ENCODE results near the gene CCDC183. TPM values are rescaled to one million over a fixed set of nuclear protein-coding genes. Genes with fewer than 3 reads are reported as not detected.

Gene CCDC183
- total and polyA plus RNA-seq, 10 of the 15 experiments (the other 5 are each of a cell fraction or from before 2014, with no cell fraction given), result 0.04 to 1.2 (median 0.55) TPM; not detected in 5

DNA sequence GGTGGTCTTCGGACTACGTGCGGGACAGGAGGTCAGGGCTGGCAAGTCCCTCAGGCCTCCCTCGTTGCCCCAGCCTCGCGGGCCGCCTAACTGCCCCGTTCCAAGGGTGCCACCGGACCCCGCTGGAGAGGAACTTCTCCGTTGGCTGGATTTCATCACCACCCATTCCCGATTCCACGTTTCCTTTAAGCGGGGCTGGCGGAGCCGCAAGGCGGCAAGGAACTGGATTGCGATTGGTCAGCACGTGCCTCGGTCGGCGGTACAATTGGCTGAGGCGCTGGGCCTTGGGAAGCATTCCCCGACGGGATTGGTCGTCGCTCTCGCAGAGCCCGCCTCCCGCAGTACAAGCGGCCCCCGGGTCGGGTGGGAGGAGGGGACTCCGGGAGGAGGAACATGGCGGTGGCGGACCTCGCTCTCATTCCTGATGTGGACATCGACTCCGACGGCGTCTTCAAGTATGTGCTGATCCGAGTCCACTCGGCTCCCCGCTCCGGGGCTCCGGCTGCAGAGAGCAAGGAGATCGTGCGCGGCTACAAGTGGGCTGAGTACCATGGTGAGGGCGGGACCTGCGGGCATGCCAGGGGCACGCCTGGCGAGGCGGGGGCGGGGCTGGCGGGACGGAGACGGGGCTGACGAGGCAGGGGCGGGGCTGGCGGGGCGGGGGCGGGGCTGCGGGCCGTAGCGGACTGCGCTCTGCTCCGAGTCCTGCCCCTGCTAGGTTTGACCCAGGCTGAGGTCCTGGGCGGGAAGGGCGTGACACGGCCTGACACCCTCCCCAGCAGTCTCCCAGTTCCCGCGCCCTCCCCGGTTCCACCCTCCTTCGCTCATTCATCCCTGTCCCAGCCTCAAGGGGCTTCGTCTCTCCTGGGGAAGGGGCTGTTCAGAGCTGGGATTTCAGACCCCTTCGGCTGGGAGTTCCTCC lies 53.2 kb downstream of the CCDC183 start, which contains the start of gene PHPT1:
TSS of gene PHPT1 (plus strand) at position 372 of the 922 bp plus-strand sequence. CDS start at position 394, 22 bp downstream.
- Histone ChIP-seq H3K27me3 (replicated peaks in 1 of 2; ENCODE audit: control insufficient read depth in 2 of 2, insufficient read depth in 2 of 2, low read length in 1 of 2) (no peaks in the 10 kb centered on the region; a peak in 1 of 4 replicates), H3K4me3 (peak within 1 kb of the TSS; percentile 80), H3K9me3 (replicated peaks; ENCODE audit: control insufficient read depth, insufficient read depth, low read length) (peaks cover 4% of the 10 kb centered on the region; the same call in 1 of the 3 replicates), H4K20me1 (ENCODE audit: control insufficient read depth, insufficient read depth) (no peaks in the 10 kb centered on the region; the same call in 1 of the 2 replicates), H2AFZ (ENCODE audit: control insufficient read depth, low read depth, low read length) (peak within 1 kb of the TSS; percentile 91), H3K27ac (ENCODE audit: control insufficient read depth, insufficient read depth) (peak within 1 kb of the TSS; percentile 81), H3K79me2 (ENCODE audit: control insufficient read depth, insufficient read depth, low read length) (peaks cover 10% of the 10 kb centered on the region; the same call in 1 of the 2 replicates), H3K4me1 (ENCODE audit: control insufficient read depth, insufficient read depth, low read length) (peaks cover 7% of the 10 kb centered on the region), H3K4me2 (ENCODE audit: control insufficient read depth, insufficient read depth) (peak within 1 kb of the TSS; percentile 96), H3K9ac (ENCODE audit: control insufficient read depth, insufficient read depth, low read length) (peak within 1 kb of the TSS; percentile 58), H3K36me3 (ENCODE audit: control insufficient read depth in 2 of 2, insufficient read depth in 2 of 2, low read length in 1 of 2) (peaks cover 4 to 8% of the 10 kb centered on the region in 2 experiments; a peak in 3 of 4 replicates)
- BruUV-seq (replicated peaks), result no TSS peak
- ChIA-PET CTCF (interaction anchor here (0.6 to 2.2 kb wide), 3 partner anchors 37 to 150 kb away, joined by 3 to 7 read pairs (median 5); partner anchors contain the start of gene TRAF2), SMC1A (ENCODE audit: uncharacterized antibody, unreplicated experiment) (no interaction called here), POLR2A (interaction anchor here (1.0 kb wide), 2 partner anchors 35 to 41 kb away, joined by 3 read pairs; no protein-coding TSS in a partner anchor), RAD21 (ENCODE audit: unreplicated experiment) (interaction anchor here (1.3 kb wide), 1 partner anchor 53 kb away, joined by 3 read pairs; no protein-coding TSS in a partner anchor)
- ATAC-seq, result peak; percentile 91
- peak; percentile 92 for DNase-seq (ENCODE audit: low read depth, low spot score)
- peak; percentile 99 for FAIRE-seq
- 1% methylated on average over 62 of the region's 77 CpGs for WGBS (ENCODE audit: insufficient coverage, insufficient replicate concordance, low lambda C conversion rate, missing lambda C conversion rate)
- in situ Hi-C loops (cut with MboI), result no loop called here
- intact Hi-C loops (cut with micrococcal nuclease; ENCODE audit: unreplicated experiment), result loop anchor here (2.0 to 5.0 kb wide), 3 partner anchors 33 to 188 kb away; partner anchors contain the start of gene TMEM141
- TF ChIP-seq RB1 (IDR thresholded peaks at IDR 0.05; ENCODE audit: borderline replicate concordance) (peak; percentile 85; the same call in 1 of the 2 replicates), BHLHE40 (IDR thresholded peaks at IDR 0.05; ENCODE audit: borderline replicate concordance in 1 of 2, low read depth in 2 of 2, low read length in 1 of 2) (peak; percentile 87 to 97), BACH1 (IDR thresholded peaks at IDR 0.05; ENCODE audit: borderline replicate concordance) (peak; percentile 82; the same call in 1 of the 2 replicates), YBX1 (IDR thresholded peaks at IDR 0.05) (no peak), TBL1XR1 (IDR thresholded peaks at IDR 0.05; ENCODE audit: low read depth, low read length) (no peak), CBFB (IDR thresholded peaks at IDR 0.05; ENCODE audit: low read depth) (no peak), NR2C2 (IDR thresholded peaks at IDR 0.05; ENCODE audit: borderline replicate concordance, control insufficient read depth, insufficient read length, low read depth) (no peak), NR2F1 (conservative IDR thresholded peaks at IDR 0.05) (no peak), SP1 (IDR thresholded peaks at IDR 0.05; ENCODE audit: low read depth, low read length) (peak; percentile 100), NBN (IDR thresholded peaks at IDR 0.05) (0 out of 2 replicates have a peak, but pooled peaks have one; percentile 44), RAD51 (IDR thresholded peaks at IDR 0.05) (no peak; the same call in 1 of the 2 replicates), JUND (IDR thresholded peaks at IDR 0.05; ENCODE audit: low read depth, low read length) (no peak), HDAC6 (IDR thresholded peaks at IDR 0.05; ENCODE audit: unreplicated experiment) (no peak)
- TF ChIP-seq, protein P1, sequence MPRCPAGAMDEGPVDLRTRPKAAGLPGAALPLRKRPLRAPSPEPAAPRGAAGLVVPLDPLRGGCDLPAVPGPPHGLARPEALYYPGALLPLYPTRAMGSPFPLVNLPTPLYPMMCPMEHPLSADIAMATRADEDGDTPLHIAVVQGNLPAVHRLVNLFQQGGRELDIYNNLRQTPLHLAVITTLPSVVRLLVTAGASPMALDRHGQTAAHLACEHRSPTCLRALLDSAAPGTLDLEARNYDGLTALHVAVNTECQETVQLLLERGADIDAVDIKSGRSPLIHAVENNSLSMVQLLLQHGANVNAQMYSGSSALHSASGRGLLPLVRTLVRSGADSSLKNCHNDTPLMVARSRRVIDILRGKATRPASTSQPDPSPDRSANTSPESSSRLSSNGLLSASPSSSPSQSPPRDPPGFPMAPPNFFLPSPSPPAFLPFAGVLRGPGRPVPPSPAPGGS (IDR thresholded peaks at IDR 0.05; ENCODE audit: borderline replicate concordance, insufficient read depth, low read depth, low read length, poor library complexity, severe bottlenecking), result peak; percentile 14
- TF ChIP-seq, protein P2, sequence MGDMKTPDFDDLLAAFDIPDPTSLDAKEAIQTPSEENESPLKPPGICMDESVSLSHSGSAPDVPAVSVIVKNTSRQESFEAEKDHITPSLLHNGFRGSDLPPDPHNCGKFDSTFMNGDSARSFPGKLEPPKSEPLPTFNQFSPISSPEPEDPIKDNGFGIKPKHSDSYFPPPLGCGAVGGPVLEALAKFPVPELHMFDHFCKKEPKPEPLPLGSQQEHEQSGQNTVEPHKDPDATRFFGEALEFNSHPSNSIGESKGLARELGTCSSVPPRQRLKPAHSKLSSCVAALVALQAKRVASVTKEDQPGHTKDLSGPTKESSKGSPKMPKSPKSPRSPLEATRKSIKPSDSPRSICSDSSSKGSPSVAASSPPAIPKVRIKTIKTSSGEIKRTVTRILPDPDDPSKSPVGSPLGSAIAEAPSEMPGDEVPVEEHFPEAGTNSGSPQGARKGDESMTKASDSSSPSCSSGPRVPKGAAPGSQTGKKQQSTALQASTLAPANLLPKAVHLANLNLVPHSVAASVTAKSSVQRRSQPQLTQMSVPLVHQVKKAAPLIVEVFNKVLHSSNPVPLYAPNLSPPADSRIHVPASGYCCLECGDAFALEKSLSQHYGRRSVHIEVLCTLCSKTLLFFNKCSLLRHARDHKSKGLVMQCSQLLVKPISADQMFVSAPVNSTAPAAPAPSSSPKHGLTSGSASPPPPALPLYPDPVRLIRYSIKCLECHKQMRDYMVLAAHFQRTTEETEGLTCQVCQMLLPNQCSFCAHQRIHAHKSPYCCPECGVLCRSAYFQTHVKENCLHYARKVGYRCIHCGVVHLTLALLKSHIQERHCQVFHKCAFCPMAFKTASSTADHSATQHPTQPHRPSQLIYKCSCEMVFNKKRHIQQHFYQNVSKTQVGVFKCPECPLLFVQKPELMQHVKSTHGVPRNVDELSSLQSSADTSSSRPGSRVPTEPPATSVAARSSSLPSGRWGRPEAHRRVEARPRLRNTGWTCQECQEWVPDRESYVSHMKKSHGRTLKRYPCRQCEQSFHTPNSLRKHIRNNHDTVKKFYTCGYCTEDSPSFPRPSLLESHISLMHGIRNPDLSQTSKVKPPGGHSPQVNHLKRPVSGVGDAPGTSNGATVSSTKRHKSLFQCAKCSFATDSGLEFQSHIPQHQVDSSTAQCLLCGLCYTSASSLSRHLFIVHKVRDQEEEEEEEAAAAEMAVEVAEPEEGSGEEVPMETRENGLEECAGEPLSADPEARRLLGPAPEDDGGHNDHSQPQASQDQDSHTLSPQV (IDR thresholded peaks at IDR 0.05), result no peak
- TF ChIP-seq, protein P3, sequence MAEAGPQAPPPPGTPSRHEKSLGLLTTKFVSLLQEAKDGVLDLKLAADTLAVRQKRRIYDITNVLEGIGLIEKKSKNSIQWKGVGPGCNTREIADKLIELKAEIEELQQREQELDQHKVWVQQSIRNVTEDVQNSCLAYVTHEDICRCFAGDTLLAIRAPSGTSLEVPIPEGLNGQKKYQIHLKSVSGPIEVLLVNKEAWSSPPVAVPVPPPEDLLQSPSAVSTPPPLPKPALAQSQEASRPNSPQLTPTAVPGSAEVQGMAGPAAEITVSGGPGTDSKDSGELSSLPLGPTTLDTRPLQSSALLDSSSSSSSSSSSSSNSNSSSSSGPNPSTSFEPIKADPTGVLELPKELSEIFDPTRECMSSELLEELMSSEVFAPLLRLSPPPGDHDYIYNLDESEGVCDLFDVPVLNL (IDR thresholded peaks at IDR 0.05; ENCODE audit: low read depth, low read length), result no peak
